Activated CD8-positive, alpha-beta memory T cell treated with anti-CD3 and anti-CD28 coated beads, Interleukin-2, amount 50 U/mL, for 24 hours (primary cell): ENCODE data around the gene NELFA.

Experiments used
- DNase-seq: peaks from one replicate; pipeline ENCODE4 v3.0.0-alpha.2; 2020; ENCODE audit errors: extremely low read depth

The NELFA gene

GRCh38 chr4:1937550-1937949, 71.2 kb downstream of the NELFA start:
- DNase-seq: no peak

- no peak for DNase-seq
Observed at GRCh38 chr4:1933700-1934099, 75.1 kb downstream of the NELFA start.

- no peak for DNase-seq
Observed at GRCh38 chr4:1932736-1933135, 76.0 kb downstream of the NELFA start.
